Medulla oblongata (tissue), 1 donor: Measurements from ENCODE around the gene TBC1D10A.
A peak's percentile ranks its signal among the peaks of the same experiment; 100 is the strongest.

Source experiments
- DNase-seq: peaks from one replicate; pipeline ENCODE4 v3.0.0-alpha.2; 2015; ENCODE audit errors: extremely low spot score

The TBC1D10A gene

DNA sequence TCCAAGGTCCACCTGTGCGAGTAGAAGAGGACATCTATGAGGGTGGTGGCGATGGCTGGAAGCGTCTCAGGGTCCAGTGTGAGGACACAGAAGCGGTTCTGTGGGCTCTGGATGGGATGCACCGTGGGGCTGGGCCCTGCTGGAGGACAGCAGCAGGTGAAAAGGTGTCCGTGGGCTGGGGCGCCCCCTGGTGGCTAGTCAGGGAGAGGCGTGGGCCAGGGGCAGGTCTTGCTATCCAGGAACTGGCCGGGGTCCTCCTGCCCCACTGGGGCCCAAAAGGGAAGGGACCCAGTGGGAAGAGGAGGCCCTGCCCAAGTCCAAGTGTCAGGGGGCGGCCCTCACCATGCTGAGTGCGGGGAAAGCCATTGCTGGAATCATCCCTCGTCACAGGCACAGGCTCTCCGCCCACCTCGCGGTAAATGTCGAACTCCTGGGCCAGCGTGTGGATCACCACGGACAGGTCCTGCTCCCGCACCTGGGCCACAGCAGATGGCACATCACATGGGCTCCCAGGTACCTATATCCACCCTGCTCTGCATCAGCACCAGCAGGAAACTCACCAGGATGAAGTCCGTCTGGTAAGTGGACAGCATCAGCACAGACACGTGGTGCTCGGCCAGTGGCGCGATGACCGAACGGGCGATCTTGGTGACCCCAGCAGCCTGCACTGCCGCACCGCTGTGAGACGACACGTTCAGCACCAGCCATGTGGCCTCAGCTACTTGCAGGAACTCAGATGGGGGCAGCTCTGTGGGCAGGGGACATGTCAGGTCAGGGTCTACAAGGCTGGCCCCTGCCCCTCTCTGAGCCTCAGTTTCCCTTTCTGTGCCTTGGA is 39.7 kb downstream of the TBC1D10A start:
- no peak for DNase-seq

GRCh38 chr22:30286331-30286730 is 40.4 kb downstream of the TBC1D10A start:
- DNase-seq, result no peak

DNA sequence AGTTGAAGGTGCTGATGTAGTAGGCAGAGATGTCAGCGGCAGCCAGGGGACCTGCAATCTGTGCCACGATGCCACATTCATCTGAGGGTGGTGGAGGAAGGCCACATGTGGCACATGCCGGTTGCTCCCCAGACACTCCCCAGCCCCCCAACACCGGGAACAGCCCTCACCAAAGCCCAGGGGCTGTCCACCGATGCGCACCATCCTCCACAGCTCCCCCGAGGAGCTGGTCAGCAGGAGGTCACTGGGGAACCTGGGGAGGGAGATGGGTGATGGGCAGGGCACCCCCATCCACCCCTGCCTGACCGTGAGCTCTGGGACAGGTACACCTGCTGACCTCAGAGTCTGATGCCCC is 40.9 kb downstream of the TBC1D10A start:
- DNase-seq, result no peak

DNA sequence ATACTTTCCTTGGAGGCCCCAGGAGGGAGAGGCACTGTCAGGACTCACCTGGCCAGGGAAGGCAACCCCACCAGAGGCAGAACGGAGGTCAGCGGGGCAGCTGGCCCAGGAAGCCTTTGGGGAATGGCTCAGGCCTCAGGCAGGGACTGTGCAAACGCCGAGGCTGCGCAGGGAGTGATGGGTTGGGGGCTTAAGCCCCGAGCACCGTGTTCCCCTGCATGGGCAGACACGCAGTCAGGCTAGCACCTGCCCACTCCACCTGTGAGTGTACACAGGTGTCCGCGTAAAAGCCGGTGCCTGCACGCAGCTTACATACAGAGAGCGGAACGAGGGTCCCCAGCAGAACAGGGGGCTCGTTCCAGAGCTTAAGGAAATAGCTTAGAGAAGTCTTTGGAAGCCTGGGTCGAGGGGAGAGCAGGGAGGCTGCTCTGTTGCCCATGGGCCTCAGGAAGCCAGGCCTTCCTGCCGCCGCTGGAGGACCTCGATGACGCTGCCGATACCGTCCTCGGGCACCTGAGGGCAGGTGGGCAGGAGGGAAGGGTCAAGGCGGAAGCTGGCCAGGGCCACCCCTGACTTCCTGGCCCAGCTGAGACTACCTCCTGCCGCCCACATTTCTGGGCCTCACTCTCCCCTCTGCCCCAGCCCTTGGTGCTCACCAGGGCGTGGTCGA is 41.4 kb downstream of the TBC1D10A start:
- DNase-seq, result no peak

DNA sequence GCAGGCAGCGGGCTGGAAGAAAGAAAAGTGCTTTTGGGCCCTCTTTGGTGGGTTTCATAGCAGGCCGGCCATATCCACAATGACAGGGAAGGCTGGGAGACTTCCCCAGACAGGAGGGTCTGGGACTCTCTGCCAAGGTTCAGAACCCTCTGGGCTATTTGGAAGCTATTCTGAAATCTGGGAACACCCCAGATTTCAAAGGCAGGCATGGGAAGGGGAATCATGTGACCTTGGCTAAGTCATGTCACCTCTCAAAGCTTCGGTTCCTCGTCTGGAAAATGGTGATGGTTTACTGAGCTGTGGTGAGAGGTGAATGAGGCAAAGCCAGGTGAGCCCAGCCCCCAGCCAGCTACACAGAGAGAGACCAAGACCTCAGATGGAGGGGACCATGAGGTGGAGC is 42.1 kb downstream of the TBC1D10A start:
- no peak for DNase-seq

- no peak for DNase-seq
These were observed 42.6 kb downstream of the TBC1D10A start for GRCh38 chr22:30284172-30284571.

- DNase-seq, result no peak
These were observed 43.4 kb downstream of the TBC1D10A start for GRCh38 chr22:30283342-30283741.

DNA sequence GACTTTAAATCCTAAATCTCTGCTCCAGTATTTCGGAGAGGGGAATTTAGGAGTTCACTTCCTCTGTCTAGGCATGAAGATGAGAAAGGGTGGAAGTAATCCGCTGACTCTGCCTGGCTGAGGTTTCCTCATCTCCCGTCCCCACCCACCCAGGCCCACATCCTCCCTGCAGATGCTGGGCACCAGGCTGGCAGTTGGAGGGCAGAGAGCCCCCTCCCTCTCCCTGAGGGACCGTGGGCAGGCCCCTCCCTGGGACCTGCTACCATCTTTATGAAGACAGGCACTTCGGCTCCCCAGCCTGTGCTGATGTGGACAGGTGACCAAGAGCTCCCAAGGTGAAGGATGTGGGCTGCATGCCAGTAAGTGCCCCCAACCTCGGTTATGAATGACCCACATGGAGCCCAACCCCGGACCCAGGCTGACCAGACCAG is 44.1 kb downstream of the TBC1D10A start:
- DNase-seq, result no peak

DNA sequence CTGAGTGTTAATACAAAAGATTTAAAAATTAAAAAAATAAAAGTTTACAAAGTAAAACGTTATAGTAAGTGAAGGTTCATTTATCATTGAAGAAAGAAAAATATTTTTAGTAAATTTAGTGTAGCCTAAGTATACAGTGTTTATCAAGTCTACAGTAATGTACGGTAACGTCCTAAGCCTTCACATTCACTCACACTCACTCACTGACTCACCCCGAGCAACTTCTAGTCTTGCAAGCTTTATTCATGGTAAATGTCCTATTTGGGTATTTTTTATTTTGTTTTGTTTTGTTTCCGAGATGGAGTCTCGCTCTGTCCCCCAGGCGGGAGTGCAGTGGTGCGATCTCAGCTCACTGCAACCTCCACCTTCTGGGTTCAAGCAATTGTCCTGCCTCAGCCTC is 46.2 kb downstream of the TBC1D10A start:
- DNase-seq, result no peak

- DNase-seq, result no peak
These were observed 46.8 kb downstream of the TBC1D10A start for GRCh38 chr22:30279932-30280331.

- DNase-seq, result no peak
These were observed 47.5 kb downstream of the TBC1D10A start for GRCh38 chr22:30279046-30279788.

DNA sequence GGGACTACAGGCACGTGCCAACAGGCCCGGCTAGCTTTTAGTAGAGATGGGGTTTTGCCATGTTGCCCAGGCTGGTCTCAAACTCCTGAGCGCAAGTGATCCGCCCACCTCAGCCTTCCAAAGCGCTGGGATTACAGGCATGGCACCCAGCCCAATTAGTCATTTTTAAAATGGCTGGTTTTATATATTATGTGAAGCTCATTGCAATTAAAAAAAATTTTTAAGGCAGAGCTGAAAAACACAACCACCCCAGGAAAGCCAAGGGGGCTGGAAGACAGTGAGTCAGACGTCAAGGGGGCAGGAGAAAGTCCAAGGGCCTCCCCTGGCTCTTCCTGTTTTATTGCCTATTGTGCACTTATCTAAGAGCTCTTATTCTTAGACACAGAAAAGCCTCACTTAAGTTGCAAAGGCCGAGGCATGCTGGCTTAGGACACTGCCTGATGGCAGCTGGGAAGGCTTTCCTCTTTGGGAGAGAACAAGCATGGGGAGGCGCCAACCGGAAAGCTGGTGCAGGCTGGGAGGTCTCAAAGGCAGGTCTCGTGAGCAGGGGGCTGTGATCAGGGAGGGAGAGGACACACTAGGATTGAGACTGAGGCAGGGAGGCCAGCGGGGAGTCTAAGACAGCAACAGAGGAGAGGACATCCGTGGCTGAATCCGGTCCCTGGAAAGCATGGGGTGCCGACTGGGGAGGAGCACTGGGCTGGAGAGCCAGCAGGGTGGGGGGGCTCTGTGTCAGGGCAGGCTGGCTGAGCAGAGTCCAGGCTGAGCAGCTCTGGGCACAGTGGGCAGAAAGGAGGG is 49.0 kb downstream of the TBC1D10A start:
- DNase-seq, result peak; percentile 54

GRCh38 chr22:30276039-30276438 is 50.7 kb downstream of the TBC1D10A start:
- DNase-seq, result no peak

GRCh38 chr22:30275625-30276024 is 51.1 kb downstream of the TBC1D10A start:
- DNase-seq, result no peak

GRCh38 chr22:30274437-30274812 is 52.3 kb downstream of the TBC1D10A start:
- no peak for DNase-seq

GRCh38 chr22:30273711-30274436 is 52.9 kb downstream of the TBC1D10A start:
- no peak for DNase-seq

GRCh38 chr22:30272781-30273601 is 53.8 kb downstream of the TBC1D10A start:
- DNase-seq, result no peak

GRCh38 chr22:30270832-30271231 is 55.9 kb downstream of the TBC1D10A start:
- peak; percentile 89 for DNase-seq

- no peak for DNase-seq
These were observed 58.4 kb downstream of the TBC1D10A start for GRCh38 chr22:30268331-30268730.
